ENCODE results near the gene CELSR1.
A peak's percentile ranks its signal among the peaks of the same experiment; 100 is the strongest.

The CELSR1 gene

GRCh38 chr22:46537225-46537945 is at the start of gene CELSR1:
CELSR1 (minus strand) TSS chr22:46537620; CDS start chr22:46537170, 450 bp downstream.
- DNase-seq (ENCODE audit: extremely low spot score, insufficient read length, low read depth) (no peak), FAIRE-seq (no peak)

- FAIRE-seq = peak; percentile 98
Measured at GRCh38 chr22:46587061-46587460, 49.6 kb upstream of the CELSR1 start.

GRCh38 chr22:46586531-46587011 is 49.2 kb upstream of the CELSR1 start:
- FAIRE-seq = no peak
- DNase-seq (ENCODE audit: extremely low spot score, insufficient read length, low read depth) = no peak

More at GRCh38 chr22:46587061-46587460, 49.6 kb upstream of the CELSR1 start:
- DNase-seq (ENCODE audit: extremely low spot score, insufficient read length, low read depth) = peak; percentile 81

- DNase-seq (ENCODE audit: extremely low spot score, insufficient read length, low read depth) = no peak
- no peak for FAIRE-seq
Measured at GRCh38 chr22:46586123-46586519, 48.7 kb upstream of the CELSR1 start.

GRCh38 chr22:46585340-46586122 is 48.1 kb upstream of the CELSR1 start:
- DNase-seq (ENCODE audit: extremely low spot score, insufficient read length, low read depth) = no peak

GRCh38 chr22:46584081-46584921 is 46.9 kb upstream of the CELSR1 start:
- no peak for FAIRE-seq
- DNase-seq (ENCODE audit: extremely low spot score, insufficient read length, low read depth) = no peak

More at GRCh38 chr22:46585340-46586122, 48.1 kb upstream of the CELSR1 start:
- FAIRE-seq = no peak

- no peak for FAIRE-seq
Measured at GRCh38 chr22:46583571-46583970, 46.2 kb upstream of the CELSR1 start.

GRCh38 chr22:46582281-46582933 is 45.0 kb upstream of the CELSR1 start:
- FAIRE-seq (peak; percentile 26), DNase-seq (ENCODE audit: extremely low spot score, insufficient read length, low read depth) (no peak)

More at GRCh38 chr22:46583571-46583970, 46.2 kb upstream of the CELSR1 start:
- no peak for DNase-seq (ENCODE audit: extremely low spot score, insufficient read length, low read depth)

- no peak for FAIRE-seq
Measured at GRCh38 chr22:46581538-46582244, 44.3 kb upstream of the CELSR1 start.

GRCh38 chr22:46580940-46581537 is 43.6 kb upstream of the CELSR1 start:
- FAIRE-seq (no peak), DNase-seq (ENCODE audit: extremely low spot score, insufficient read length, low read depth) (no peak)

More at GRCh38 chr22:46581538-46582244, 44.3 kb upstream of the CELSR1 start:
- DNase-seq (ENCODE audit: extremely low spot score, insufficient read length, low read depth) = no peak

GRCh38 chr22:46579751-46580449 is 42.5 kb upstream of the CELSR1 start:
- DNase-seq (ENCODE audit: extremely low spot score, insufficient read length, low read depth) (no peak), FAIRE-seq (no peak)

GRCh38 chr22:46578824-46579561 is 41.6 kb upstream of the CELSR1 start:
- DNase-seq (ENCODE audit: extremely low spot score, insufficient read length, low read depth) = no peak
- no peak for FAIRE-seq

- DNase-seq (ENCODE audit: extremely low spot score, insufficient read length, low read depth) (no peak), FAIRE-seq (no peak)
Measured at GRCh38 chr22:46578251-46578823, 40.9 kb upstream of the CELSR1 start.

- FAIRE-seq (no peak), DNase-seq (ENCODE audit: extremely low spot score, insufficient read length, low read depth) (no peak)
Measured at GRCh38 chr22:46577368-46578249, 40.2 kb upstream of the CELSR1 start.

GRCh38 chr22:46576556-46577367 is 39.3 kb upstream of the CELSR1 start:
- DNase-seq (ENCODE audit: extremely low spot score, insufficient read length, low read depth) (no peak), FAIRE-seq (no peak)
